GM12874 (cell line): Measurements from ENCODE around the gene NXPE4.

Experiments
- TF ChIP-seq, protein P1 (sequence below): IDR thresholded peaks from 2 replicates; pipeline ENCODE4 v1.5.1; 2011; ENCODE audit warnings: low read depth, mild to moderate bottlenecking, control low read depth, low read length, moderate library complexity; ENCODE audit not compliant: insufficient read depth

NXPE4 gene

DNA sequence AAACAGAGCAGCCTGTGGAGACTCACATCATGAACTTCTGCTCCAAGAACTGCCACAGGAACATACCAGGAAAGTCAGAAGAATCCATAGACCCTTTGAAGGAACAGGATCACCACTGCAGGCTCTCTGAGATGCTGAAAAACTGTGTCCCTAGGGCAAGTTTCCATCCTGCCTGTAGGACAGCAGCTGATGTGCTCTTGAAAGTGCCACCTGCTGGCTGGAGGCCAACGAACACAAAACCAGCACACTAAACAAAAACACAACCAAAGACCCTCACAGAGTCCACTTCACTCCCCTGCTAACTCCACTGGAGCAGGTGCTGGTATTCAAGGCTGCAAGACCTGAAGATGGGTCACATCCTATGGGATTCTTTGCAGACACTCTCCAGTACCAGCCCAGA lies 23.9 kb downstream of the NXPE4 start:
- TF ChIP-seq, protein P1, sequence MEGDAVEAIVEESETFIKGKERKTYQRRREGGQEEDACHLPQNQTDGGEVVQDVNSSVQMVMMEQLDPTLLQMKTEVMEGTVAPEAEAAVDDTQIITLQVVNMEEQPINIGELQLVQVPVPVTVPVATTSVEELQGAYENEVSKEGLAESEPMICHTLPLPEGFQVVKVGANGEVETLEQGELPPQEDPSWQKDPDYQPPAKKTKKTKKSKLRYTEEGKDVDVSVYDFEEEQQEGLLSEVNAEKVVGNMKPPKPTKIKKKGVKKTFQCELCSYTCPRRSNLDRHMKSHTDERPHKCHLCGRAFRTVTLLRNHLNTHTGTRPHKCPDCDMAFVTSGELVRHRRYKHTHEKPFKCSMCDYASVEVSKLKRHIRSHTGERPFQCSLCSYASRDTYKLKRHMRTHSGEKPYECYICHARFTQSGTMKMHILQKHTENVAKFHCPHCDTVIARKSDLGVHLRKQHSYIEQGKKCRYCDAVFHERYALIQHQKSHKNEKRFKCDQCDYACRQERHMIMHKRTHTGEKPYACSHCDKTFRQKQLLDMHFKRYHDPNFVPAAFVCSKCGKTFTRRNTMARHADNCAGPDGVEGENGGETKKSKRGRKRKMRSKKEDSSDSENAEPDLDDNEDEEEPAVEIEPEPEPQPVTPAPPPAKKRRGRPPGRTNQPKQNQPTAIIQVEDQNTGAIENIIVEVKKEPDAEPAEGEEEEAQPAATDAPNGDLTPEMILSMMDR, result no peak

DNA sequence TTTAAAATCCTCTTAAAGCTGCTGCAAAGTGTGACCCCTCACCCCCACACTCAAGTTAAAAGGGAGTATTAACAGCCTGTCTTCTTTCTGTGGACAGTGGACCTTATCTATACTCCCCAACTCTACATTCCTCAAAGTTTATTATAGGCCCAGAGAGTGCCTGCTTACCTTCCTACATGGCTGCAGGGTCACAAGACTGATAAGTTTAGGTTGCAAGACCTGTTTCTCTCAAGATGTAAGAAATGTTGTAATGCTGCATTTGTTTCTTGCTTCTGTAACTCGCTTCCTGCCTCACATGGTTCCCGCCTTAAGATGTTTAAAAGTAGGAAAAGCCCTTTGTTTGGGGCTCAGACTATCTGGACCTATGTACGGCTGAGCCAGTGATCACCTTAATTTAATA lies 25.8 kb downstream of the NXPE4 start:
- TF ChIP-seq, protein P1, result no peak

DNA sequence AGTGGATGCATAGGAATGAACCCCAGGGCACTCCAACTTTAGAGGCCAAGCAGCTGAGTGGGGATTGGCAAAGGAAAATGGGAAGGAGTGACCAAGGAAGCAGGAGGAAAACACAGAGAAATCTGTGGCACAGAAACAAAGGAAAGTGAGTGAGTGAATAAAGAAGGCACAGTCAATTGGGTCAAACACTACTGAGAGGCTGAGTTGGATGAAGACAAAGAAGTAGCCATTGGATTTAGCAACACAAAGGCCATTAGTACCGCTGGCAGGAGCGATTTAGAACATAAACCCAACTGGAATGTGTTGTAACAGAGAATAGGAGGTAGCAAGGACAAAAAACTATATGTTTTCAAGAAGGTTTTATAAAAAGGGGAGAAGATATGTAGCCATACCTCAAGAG lies 29.3 kb downstream of the NXPE4 start:
- TF ChIP-seq, protein P1, result no peak

DNA sequence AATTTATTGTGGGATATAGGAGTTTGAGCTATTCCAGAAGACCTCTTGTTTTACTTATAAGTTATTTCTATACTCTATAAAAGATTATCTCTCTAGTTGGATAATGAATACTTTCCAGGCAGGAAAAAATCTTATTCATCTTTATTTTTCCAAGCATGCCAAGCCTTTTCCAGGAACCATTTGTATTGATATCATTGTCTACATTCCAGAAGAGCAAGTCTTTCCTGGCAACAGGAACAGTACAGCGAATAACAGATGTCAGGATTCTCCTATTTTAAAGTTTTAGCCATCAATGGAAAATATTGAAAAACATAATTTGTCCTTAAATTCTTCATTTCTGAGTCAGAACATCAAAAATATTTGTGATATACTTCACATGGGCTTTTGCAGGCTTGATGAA lies 30.8 kb downstream of the NXPE4 start:
- TF ChIP-seq, protein P1, result no peak

DNA sequence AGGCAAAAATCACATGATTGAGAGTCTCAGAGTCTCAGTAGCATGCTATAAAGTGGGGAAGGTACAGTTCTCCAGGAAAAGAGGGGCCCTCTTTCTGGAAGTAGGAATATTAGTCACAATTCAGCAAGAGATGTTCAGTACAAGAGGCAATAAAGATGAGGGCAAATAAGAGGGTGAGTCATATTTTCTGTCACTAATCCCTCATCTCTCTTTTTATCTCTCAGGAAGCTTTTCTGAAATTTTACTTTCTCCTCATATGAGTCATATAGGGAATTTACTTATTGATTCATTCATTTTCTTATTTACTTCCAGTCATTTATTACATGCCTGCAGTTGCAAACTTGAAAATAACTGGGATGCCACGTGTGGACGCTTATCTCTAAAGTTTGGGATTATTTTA lies 32.5 kb downstream of the NXPE4 start:
- TF ChIP-seq, protein P1, result no peak

DNA sequence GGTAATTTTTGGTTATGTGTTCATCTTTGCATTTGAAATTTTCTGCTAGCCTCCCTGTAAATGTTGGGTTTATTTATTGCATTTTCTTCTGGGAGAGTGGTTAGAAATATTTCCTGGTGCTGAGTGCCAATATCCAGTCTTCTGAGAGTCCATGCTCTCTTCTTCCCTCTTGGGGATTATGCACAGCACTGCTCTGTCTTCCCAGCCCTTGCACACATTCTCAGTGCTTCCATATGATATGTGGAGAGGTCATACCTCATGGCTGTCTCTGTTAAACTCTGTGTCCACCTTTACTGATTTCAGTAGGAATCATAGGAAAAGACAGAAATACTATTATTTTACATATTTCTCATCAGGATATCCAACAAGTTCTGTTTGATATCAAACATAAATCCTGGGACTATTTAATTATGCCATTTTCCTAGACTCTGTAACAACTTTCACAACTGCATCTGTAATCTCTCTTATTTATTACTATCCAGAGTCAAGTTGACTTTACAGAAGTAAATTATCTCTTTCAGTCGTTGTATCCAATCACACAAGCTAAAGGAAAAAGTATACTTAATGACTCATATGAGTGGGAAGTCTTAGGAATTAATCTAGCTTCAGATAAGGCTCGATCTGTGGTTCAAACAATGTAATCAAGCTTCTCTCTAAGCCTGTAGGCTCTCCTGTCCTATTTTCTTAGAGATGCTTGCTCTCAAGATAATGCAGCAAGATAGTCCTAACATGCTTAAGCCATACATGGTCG lies 33.2 kb downstream of the NXPE4 start:
- TF ChIP-seq, protein P1, result no peak

DNA sequence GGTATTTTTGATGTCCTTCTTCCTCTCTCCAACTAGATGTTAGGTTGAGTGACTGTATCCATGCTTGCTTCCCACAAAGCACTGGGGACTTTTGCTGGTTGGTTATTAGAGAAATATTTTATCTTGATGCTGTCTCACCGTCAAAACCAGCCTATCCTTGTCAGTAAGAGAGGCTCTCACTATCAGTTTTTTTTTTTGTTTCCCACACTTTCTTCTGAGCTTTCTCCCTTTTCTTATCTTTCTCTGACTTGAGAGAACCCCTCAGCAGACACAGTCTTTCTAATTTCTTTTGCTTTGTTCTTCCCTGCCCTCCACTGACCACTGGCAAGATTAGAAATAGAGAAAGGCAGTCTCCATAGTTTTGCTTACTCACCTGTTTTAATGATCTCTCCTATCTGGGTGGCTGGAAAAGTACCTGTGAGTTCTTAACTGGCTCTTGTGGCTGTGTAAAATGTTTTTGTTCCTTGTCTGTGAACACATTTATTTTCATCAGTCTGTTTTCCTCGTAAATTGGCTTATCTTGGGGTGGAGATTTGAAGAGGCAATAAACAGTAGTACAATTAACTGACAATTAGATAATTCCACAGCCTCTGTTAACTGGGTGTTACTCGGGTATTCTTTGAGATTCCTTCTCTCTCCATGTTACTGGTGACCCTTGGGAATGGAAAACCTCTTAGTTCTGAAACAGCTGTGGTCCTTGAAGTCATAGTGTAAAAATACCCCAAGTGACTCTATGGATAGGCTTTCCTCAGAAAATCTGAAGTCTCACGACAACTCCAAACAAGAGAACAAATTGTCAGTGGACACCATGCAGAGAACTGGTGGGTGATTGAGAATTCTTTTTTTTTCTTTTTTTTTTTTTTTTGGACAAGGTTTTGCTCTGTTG lies 35.9 kb downstream of the NXPE4 start, which contains the start of gene NXPE1:
TSS of gene NXPE1 (minus strand) at position 457 of the 886 bp plus-strand sequence. CDS start 8,680 bp downstream, outside the sequence.
- TF ChIP-seq, protein P1, result no peak
